Measurements from ENCODE around the gene DLEC1. TPM values are rescaled to one million over a fixed set of nuclear protein-coding genes. Genes with fewer than 3 reads are reported as not detected.

The DLEC1 gene
- total and polyA plus RNA-seq, 2 experiments from 2014 or later = 0.31 to 0.66 TPM

GRCh38 chr3:38085943-38086324, 46.9 kb downstream of the DLEC1 start:
- no peak for ATAC-seq
- H3K27me3 Mint-ChIP-seq (ENCODE audit: insufficient read depth, low read depth, poor library complexity) = peaks cover 29% of the 10 kb centered on the region

More at GRCh38 chr3:38085943-38086324, 46.9 kb downstream of the DLEC1 start:
- Histone ChIP-seq H4K20me1 (replicated peaks; ENCODE audit: insufficient read depth) (no peaks in the 10 kb centered on the region), H3K4me3 (no peak overlapping the region), H3F3A (replicated peaks; ENCODE audit: low read depth) (0 out of 2 replicates have a peak, but pooled peaks cover 4% of the 10 kb centered on the region), H3K4me2 (no peak overlapping the region), H3K9me2 (ENCODE audit: insufficient read depth) (no peaks in the 10 kb centered on the region), H3K79me2 (replicated peaks; ENCODE audit: insufficient read depth) (no peaks in the 10 kb centered on the region), H3K27me3 (ENCODE audit: insufficient read depth) (no peaks in the 10 kb centered on the region), H3K27ac (ENCODE audit: low read depth) (no peak overlapping the region), H3K4me1 (ENCODE audit: insufficient read depth) (no peaks in the 10 kb centered on the region), H3K36me3 (ENCODE audit: insufficient read depth) (no peaks in the 10 kb centered on the region), H2AFZ (no peak overlapping the region)
- Mint-ChIP-seq H3K9me3 (peaks cover 28% of the 10 kb centered on the region), H3K4me3 (no peak overlapping the region), H3K36me3 (ENCODE audit: low read depth) (peaks cover 20% of the 10 kb centered on the region), H3K27ac (no peak overlapping the region), H3K4me1 (no peaks in the 10 kb centered on the region)
- TF ChIP-seq REST (IDR thresholded peaks at IDR 0.05; ENCODE audit: unreplicated experiment) (no peak), NANOG (IDR thresholded peaks at IDR 0.05; ENCODE audit: borderline replicate concordance) (no peak), STAT1 (IDR thresholded peaks at IDR 0.05; ENCODE audit: unreplicated experiment) (no peak), ZNF114 (CRISPR knock-in tag; IDR thresholded peaks at IDR 0.05) (no peak)
- TF ChIP-seq, protein P1, sequence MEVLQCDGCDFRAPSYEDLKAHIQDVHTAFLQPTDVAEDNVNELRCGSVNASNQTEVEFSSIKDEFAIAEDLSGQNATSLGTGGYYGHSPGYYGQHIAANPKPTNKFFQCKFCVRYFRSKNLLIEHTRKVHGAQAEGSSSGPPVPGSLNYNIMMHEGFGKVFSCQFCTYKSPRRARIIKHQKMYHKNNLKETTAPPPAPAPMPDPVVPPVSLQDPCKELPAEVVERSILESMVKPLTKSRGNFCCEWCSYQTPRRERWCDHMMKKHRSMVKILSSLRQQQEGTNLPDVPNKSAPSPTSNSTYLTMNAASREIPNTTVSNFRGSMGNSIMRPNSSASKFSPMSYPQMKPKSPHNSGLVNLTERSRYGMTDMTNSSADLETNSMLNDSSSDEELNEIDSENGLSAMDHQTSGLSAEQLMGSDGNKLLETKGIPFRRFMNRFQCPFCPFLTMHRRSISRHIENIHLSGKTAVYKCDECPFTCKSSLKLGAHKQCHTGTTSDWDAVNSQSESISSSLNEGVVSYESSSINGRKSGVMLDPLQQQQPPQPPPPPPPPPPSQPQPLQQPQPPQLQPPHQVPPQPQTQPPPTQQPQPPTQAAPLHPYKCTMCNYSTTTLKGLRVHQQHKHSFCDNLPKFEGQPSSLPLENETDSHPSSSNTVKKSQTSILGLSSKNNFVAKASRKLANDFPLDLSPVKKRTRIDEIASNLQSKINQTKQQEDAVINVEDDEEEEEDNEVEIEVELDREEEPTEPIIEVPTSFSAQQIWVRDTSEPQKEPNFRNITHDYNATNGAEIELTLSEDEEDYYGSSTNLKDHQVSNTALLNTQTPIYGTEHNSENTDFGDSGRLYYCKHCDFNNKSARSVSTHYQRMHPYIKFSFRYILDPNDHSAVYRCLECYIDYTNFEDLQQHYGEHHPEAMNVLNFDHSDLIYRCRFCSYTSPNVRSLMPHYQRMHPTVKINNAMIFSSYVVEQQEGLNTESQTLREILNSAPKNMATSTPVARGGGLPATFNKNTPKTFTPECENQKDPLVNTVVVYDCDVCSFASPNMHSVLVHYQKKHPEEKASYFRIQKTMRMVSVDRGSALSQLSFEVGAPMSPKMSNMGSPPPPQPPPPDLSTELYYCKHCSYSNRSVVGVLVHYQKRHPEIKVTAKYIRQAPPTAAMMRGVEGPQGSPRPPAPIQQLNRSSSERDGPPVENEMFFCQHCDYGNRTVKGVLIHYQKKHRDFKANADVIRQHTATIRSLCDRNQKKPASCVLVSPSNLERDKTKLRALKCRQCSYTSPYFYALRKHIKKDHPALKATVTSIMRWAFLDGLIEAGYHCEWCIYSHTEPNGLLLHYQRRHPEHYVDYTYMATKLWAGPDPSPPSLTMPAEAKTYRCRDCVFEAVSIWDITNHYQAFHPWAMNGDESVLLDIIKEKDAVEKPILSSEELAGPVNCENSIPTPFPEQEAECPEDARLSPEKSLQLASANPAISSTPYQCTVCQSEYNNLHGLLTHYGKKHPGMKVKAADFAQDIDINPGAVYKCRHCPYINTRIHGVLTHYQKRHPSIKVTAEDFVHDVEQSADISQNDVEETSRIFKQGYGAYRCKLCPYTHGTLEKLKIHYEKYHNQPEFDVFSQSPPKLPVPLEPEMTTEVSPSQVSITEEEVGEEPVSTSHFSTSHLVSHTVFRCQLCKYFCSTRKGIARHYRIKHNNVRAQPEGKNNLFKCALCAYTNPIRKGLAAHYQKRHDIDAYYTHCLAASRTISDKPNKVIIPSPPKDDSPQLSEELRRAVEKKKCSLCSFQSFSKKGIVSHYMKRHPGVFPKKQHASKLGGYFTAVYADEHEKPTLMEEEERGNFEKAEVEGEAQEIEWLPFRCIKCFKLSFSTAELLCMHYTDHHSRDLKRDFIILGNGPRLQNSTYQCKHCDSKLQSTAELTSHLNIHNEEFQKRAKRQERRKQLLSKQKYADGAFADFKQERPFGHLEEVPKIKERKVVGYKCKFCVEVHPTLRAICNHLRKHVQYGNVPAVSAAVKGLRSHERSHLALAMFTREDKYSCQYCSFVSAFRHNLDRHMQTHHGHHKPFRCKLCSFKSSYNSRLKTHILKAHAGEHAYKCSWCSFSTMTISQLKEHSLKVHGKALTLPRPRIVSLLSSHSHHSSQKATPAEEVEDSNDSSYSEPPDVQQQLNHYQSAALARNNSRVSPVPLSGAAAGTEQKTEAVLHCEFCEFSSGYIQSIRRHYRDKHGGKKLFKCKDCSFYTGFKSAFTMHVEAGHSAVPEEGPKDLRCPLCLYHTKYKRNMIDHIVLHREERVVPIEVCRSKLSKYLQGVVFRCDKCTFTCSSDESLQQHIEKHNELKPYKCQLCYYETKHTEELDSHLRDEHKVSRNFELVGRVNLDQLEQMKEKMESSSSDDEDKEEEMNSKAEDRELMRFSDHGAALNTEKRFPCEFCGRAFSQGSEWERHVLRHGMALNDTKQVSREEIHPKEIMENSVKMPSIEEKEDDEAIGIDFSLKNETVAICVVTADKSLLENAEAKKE (CRISPR knock-in tag; IDR thresholded peaks at IDR 0.05) = no peak
- no peak for DNase-seq (ENCODE audit: low spot score)

All from GM23338 (cell line).